Measurements from ENCODE around the gene DCAF4L1.

DNA sequence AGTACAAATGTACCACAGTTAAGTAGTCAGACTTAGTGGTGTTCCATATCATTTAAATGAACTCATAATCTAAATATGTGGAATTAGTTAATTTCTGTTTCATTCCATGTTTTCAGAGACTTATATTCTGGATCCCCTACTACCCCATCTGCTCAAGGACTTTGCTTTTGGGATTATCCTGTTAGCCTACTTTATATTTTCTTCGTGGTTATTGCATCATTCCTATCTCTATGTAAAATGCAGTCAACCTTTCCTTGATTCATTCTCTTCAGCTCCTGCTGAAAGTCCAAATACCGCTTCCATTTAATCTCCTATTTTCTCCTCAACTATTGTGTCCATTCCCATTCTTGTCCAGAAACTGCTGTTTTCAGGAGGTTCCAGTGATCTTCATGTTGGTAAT lies 33.9 kb downstream of the DCAF4L1 start:
- TF ChIP-seq, protein P1, sequence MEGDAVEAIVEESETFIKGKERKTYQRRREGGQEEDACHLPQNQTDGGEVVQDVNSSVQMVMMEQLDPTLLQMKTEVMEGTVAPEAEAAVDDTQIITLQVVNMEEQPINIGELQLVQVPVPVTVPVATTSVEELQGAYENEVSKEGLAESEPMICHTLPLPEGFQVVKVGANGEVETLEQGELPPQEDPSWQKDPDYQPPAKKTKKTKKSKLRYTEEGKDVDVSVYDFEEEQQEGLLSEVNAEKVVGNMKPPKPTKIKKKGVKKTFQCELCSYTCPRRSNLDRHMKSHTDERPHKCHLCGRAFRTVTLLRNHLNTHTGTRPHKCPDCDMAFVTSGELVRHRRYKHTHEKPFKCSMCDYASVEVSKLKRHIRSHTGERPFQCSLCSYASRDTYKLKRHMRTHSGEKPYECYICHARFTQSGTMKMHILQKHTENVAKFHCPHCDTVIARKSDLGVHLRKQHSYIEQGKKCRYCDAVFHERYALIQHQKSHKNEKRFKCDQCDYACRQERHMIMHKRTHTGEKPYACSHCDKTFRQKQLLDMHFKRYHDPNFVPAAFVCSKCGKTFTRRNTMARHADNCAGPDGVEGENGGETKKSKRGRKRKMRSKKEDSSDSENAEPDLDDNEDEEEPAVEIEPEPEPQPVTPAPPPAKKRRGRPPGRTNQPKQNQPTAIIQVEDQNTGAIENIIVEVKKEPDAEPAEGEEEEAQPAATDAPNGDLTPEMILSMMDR (IDR thresholded peaks at IDR 0.05): no peak
- TF ChIP-seq EZH2 (IDR thresholded peaks at IDR 0.05; ENCODE audit: borderline replicate concordance, insufficient read depth, low read depth, low read length, poor library complexity, severe bottlenecking): no peak
